ENCODE data around the gene TMEM131.

DNA sequence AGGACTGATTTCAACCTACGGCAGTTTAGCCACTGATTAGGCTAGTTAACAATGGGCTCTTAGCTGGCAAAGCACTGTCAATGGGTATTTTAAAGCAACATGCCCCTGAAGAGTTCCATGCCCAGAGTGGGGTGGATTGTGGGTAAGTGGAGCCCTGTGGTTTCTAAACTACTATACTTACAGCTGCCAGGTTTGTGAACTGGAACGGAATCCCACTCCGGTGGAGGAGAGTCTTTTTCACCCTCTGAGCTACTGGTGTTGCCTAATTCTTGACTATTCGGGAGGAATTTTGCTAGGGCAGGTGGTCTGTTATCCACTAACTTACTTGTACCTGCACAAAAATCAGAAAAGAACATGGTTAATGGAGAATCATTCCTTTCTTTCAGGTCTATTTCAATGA is 229.8 kb downstream of the TMEM131 start:
- TF ChIP-seq POLR2A (IDR thresholded peaks at IDR 0.05), result no peak
- TF ChIP-seq, protein P1, sequence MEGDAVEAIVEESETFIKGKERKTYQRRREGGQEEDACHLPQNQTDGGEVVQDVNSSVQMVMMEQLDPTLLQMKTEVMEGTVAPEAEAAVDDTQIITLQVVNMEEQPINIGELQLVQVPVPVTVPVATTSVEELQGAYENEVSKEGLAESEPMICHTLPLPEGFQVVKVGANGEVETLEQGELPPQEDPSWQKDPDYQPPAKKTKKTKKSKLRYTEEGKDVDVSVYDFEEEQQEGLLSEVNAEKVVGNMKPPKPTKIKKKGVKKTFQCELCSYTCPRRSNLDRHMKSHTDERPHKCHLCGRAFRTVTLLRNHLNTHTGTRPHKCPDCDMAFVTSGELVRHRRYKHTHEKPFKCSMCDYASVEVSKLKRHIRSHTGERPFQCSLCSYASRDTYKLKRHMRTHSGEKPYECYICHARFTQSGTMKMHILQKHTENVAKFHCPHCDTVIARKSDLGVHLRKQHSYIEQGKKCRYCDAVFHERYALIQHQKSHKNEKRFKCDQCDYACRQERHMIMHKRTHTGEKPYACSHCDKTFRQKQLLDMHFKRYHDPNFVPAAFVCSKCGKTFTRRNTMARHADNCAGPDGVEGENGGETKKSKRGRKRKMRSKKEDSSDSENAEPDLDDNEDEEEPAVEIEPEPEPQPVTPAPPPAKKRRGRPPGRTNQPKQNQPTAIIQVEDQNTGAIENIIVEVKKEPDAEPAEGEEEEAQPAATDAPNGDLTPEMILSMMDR (IDR thresholded peaks at IDR 0.05), result no peak

Measured in vagina (tissue), 2 donors.